Astrocyte (in vitro differentiated cells and primary cell): ENCODE measurements around the gene HEMGN. TPM values are rescaled to one million over a fixed set of nuclear protein-coding genes. Genes with fewer than 3 reads are reported as not detected.

Experiments used
- DNase-seq: peaks from one replicate; pipeline ENCODE4 v3.0.0-alpha.2; 2010; ENCODE audit warnings: low read depth
- FAIRE-seq: peaks from 2 replicates; lab custom pipeline; 2011; peaks lifted over from hg19 to GRCh38; lab: Jason Lieb, UNC
- H2AFZ ChIP-seq: 2 replicates; pipeline ENCODE4 v1.6.0; 2012; ENCODE audit warnings: low read depth, low read length, inconsistent platforms
- H3K27ac ChIP-seq: 2 replicates; pipeline ENCODE4 v1.5.1; 2011; ENCODE audit warnings: low read depth, low read length, inconsistent platforms
- H3K27me3 ChIP-seq: 2 replicates; pipeline ENCODE4 v1.6.0; 2011; ENCODE audit warnings: low read length, inconsistent platforms; ENCODE audit not compliant: insufficient read depth
- H3K36me3 ChIP-seq: 2 replicates; pipeline ENCODE4 v1.5.1; 2011; ENCODE audit warnings: low read length, inconsistent platforms; ENCODE audit not compliant: insufficient read depth
- H3K4me1 ChIP-seq: 2 replicates; pipeline ENCODE4 v1.5.1; 2011; ENCODE audit warnings: low read length, inconsistent platforms; ENCODE audit not compliant: insufficient read depth
- H3K4me2 ChIP-seq: 2 replicates; pipeline ENCODE4 v1.6.0; 2012; ENCODE audit warnings: low read length, inconsistent platforms
- H3K4me3 ChIP-seq: 2 replicates; pipeline ENCODE4 v1.5.1; 2011; ENCODE audit warnings: low read depth, mild to moderate bottlenecking, low read length, inconsistent platforms; ENCODE audit not compliant: insufficient read depth
- H3K79me2 ChIP-seq: 2 replicates; pipeline ENCODE4 v1.6.0; 2012; ENCODE audit warnings: mild to moderate bottlenecking, low read length, inconsistent platforms; ENCODE audit not compliant: insufficient read depth
- H3K9ac ChIP-seq: 2 replicates; pipeline ENCODE4 v1.6.0; 2012; ENCODE audit warnings: mild to moderate bottlenecking, low read length, inconsistent platforms
- H3K9me3 ChIP-seq: 2 replicates; pipeline ENCODE4 v1.5.1; 2012; ENCODE audit warnings: low read depth, mild to moderate bottlenecking, low read length, inconsistent platforms; ENCODE audit not compliant: insufficient read depth
- H4K20me1 ChIP-seq: 2 replicates; pipeline ENCODE4 v1.6.0; 2012; ENCODE audit warnings: low read length, inconsistent platforms; ENCODE audit not compliant: insufficient read depth
- H3K27ac Mint-ChIP-seq: one replicate; pipeline ENCODE4 v1.8.0; 2021; ENCODE audit warnings: mild to moderate bottlenecking, mixed read lengths; ENCODE audit not compliant: unreplicated experiment
- H3K27me3 Mint-ChIP-seq: one replicate; pipeline ENCODE4 v1.8.0; 2021; ENCODE audit warnings: low read depth, mixed read lengths; ENCODE audit not compliant: unreplicated experiment
- H3K36me3 Mint-ChIP-seq: one replicate; pipeline ENCODE4 v1.8.0; 2021; ENCODE audit warnings: low read depth, mixed read lengths; ENCODE audit not compliant: unreplicated experiment
- H3K4me1 Mint-ChIP-seq: one replicate; pipeline ENCODE4 v1.8.0; 2021; ENCODE audit warnings: low read depth, mixed read lengths; ENCODE audit not compliant: unreplicated experiment
- H3K4me3 Mint-ChIP-seq: one replicate; pipeline ENCODE4 v1.8.0; 2021; ENCODE audit warnings: mild to moderate bottlenecking, moderate library complexity, mixed read lengths; ENCODE audit not compliant: unreplicated experiment
- H3K9me3 Mint-ChIP-seq: one replicate; pipeline ENCODE4 v1.8.0; 2021; ENCODE audit warnings: mild to moderate bottlenecking, mixed read lengths; ENCODE audit not compliant: unreplicated experiment
- CTCF ChIP-seq: IDR thresholded peaks from 2 replicates; pipeline ENCODE4 v1.5.1; 2011; ENCODE audit warnings: low read depth, mild to moderate bottlenecking, inconsistent platforms, low read length, moderate library complexity; ENCODE audit not compliant: insufficient read depth
- EZH2 ChIP-seq: IDR thresholded peaks from 2 replicates; pipeline ENCODE4 v1.6.1; 2012; ENCODE audit warnings: mild to moderate bottlenecking, low read length, inconsistent platforms; ENCODE audit not compliant: insufficient read depth
- total RNA-seq: library from RNA; stranded (reverse); gene quantifications from 2 replicates; pipeline ENCODE4 v1.2.1, GENCODE V29; 2021

Gene HEMGN
- total RNA-seq, 1 donor from 2014 or later, result not detected

GRCh38 chr9:97906236-97906831 lies 31.6 kb downstream of the HEMGN start:
- no peak for FAIRE-seq
- no peaks in the 10 kb centered on the region for H3K27me3 Mint-ChIP-seq
- TF ChIP-seq CTCF, result no peak

GRCh38 chr9:97905228-97905627 lies 32.7 kb downstream of the HEMGN start:
- Histone ChIP-seq H3K4me3 (no peak overlapping the region), H3K36me3 (peaks cover 5% of the 10 kb centered on the region), H3K27ac (no peak overlapping the region), H2AFZ (no peak overlapping the region), H3K4me1 (peaks cover 5% of the 10 kb centered on the region), H3K27me3 (no peaks in the 10 kb centered on the region), H3K79me2 (peaks cover 5% of the 10 kb centered on the region), H3K9ac (no peak overlapping the region), H3K4me2 (no peak overlapping the region), H4K20me1 (peaks cover 21% of the 10 kb centered on the region), H3K9me3 (no peaks in the 10 kb centered on the region)
- TF ChIP-seq CTCF (no peak), EZH2 (no peak)
- Mint-ChIP-seq H3K27me3 (no peaks in the 10 kb centered on the region), H3K36me3 (no peaks in the 10 kb centered on the region), H3K27ac (no peak overlapping the region), H3K9me3 (peaks cover 2% of the 10 kb centered on the region), H3K4me1 (peaks cover 5% of the 10 kb centered on the region), H3K4me3 (no peak overlapping the region)
- FAIRE-seq (no peak), DNase-seq (no peak)

More at GRCh38 chr9:97906236-97906831, 31.6 kb downstream of the HEMGN start:
- Mint-ChIP-seq H3K4me1 (peaks cover 6% of the 10 kb centered on the region), H3K9me3 (peaks cover 2% of the 10 kb centered on the region), H3K36me3 (peaks cover 2% of the 10 kb centered on the region), H3K4me3 (no peak overlapping the region), H3K27ac (no peak overlapping the region)
- H3K9me3 ChIP-seq, result no peaks in the 10 kb centered on the region
- no peak overlapping the region for H3K27ac ChIP-seq
- no peak overlapping the region for H3K4me2 ChIP-seq
- H3K36me3 ChIP-seq, result peaks cover 8% of the 10 kb centered on the region
- no peak overlapping the region for H2AFZ ChIP-seq
- H3K27me3 ChIP-seq, result no peaks in the 10 kb centered on the region
- H4K20me1 ChIP-seq, result peaks cover 15% of the 10 kb centered on the region
- no peaks in the 10 kb centered on the region for H3K4me1 ChIP-seq
- H3K4me3 ChIP-seq, result no peak overlapping the region
- H3K79me2 ChIP-seq, result peaks cover 5% of the 10 kb centered on the region
- H3K9ac ChIP-seq, result no peak overlapping the region
- DNase-seq, result no peak

GRCh38 chr9:97904725-97905124 lies 33.2 kb downstream of the HEMGN start:
- Mint-ChIP-seq H3K9me3 (peaks cover 2% of the 10 kb centered on the region), H3K4me1 (peaks cover 5% of the 10 kb centered on the region), H3K36me3 (no peaks in the 10 kb centered on the region), H3K27me3 (no peaks in the 10 kb centered on the region), H3K27ac (no peak overlapping the region), H3K4me3 (no peak overlapping the region)
- no peak overlapping the region for H3K27ac ChIP-seq
- peaks cover under 1% of the 10 kb centered on the region for H3K36me3 ChIP-seq
- no peaks in the 10 kb centered on the region for H3K9me3 ChIP-seq
- H2AFZ ChIP-seq, result no peak overlapping the region
- peaks cover 7% of the 10 kb centered on the region for H3K4me1 ChIP-seq
- H3K4me2 ChIP-seq, result no peak overlapping the region
- H3K79me2 ChIP-seq, result peaks cover 5% of the 10 kb centered on the region
- H3K9ac ChIP-seq, result no peak overlapping the region
- no peak for DNase-seq
- H3K27me3 ChIP-seq, result no peaks in the 10 kb centered on the region
- peaks cover 21% of the 10 kb centered on the region for H4K20me1 ChIP-seq
- no peak overlapping the region for H3K4me3 ChIP-seq
- FAIRE-seq, result no peak
- no peak for TF ChIP-seq CTCF
- no peak for TF ChIP-seq EZH2
